Measurements from ENCODE around the gene SNN. TPM values are rescaled to one million over a fixed set of nuclear protein-coding genes. Genes with fewer than 3 reads are reported as not detected.
A peak's percentile ranks its signal among the peaks of the same experiment; 100 is the strongest.

The SNN gene
- total RNA-seq, result 10 to 100 TPM; 22.5 to 94.5 (median 78.1) TPM

- peak; percentile 57 to 60 for ATAC-seq
- in situ Hi-C loops (cut with MboI; ENCODE audit: low sequenced_read_pairs in 4 of 4), result no loop called here
- Histone ChIP-seq H3K4me1 (peaks cover 36 to 41% of the 10 kb centered on the region in 2 donors), H3K4me3 (peak within 1 kb of the TSS; percentile 79 to 99 (median 88)), H3K9me3 (no peaks in the 10 kb centered on the region), H3K27ac (peak within 1 kb of the TSS; percentile 91 to 99 (median 97)), H3K36me3 (no peaks in the 10 kb centered on the region), H3K27me3 (no peaks in the 10 kb centered on the region)
- peak; percentile 78 to 88 for DNase-seq
- intact Hi-C loops (cut with DNase I; ENCODE audit: low total_unique reads), result loop anchor here (2.0 to 10.0 kb wide), 4 partner anchors 27 to 247 kb away; partner anchors contain the start of genes GSPT1 and TXNDC11
- TF ChIP-seq, protein P1, sequence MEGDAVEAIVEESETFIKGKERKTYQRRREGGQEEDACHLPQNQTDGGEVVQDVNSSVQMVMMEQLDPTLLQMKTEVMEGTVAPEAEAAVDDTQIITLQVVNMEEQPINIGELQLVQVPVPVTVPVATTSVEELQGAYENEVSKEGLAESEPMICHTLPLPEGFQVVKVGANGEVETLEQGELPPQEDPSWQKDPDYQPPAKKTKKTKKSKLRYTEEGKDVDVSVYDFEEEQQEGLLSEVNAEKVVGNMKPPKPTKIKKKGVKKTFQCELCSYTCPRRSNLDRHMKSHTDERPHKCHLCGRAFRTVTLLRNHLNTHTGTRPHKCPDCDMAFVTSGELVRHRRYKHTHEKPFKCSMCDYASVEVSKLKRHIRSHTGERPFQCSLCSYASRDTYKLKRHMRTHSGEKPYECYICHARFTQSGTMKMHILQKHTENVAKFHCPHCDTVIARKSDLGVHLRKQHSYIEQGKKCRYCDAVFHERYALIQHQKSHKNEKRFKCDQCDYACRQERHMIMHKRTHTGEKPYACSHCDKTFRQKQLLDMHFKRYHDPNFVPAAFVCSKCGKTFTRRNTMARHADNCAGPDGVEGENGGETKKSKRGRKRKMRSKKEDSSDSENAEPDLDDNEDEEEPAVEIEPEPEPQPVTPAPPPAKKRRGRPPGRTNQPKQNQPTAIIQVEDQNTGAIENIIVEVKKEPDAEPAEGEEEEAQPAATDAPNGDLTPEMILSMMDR (IDR thresholded peaks at IDR 0.05 in 4 of 5, conservative IDR thresholded peaks at IDR 0.05 in 1 of 5), result no peak
- peak; percentile 67 to 73 for TF ChIP-seq POLR2A (IDR thresholded peaks at IDR 0.05)
Measured at GRCh38 chr16:11667824-11668622, at the start of gene SNN. TSS of gene SNN (plus strand) at chr16:11668455. CDS start at chr16:11676060, 7,605 bp downstream.

- no peaks in the 10 kb centered on the region for H3K27me3 ChIP-seq
- H3K4me3 ChIP-seq, result no peak overlapping the region
- no peaks in the 10 kb centered on the region for H3K36me3 ChIP-seq
- no peak for TF ChIP-seq POLR2A (IDR thresholded peaks at IDR 0.05)
- TF ChIP-seq, protein P1 (IDR thresholded peaks at IDR 0.05 in 4 of 5, conservative IDR thresholded peaks at IDR 0.05 in 1 of 5), result no peak
- H3K9me3 ChIP-seq, result no peaks in the 10 kb centered on the region
- in situ Hi-C loops (cut with MboI; ENCODE audit: low sequenced_read_pairs in 4 of 4), result no loop called here
- peaks cover 0 to 3% of the 10 kb centered on the region in 2 donors for H3K4me1 ChIP-seq
- ATAC-seq, result peak in 1 of 2 donors; percentile 52
- intact Hi-C loops (cut with DNase I; ENCODE audit: low total_unique reads), result no loop called here
- DNase-seq, result peak in 1 of 2 donors; percentile 48
- no peak overlapping the region for H3K27ac ChIP-seq
Measured at GRCh38 chr16:11619327-11619851, 48.9 kb upstream of the SNN start.

DNA sequence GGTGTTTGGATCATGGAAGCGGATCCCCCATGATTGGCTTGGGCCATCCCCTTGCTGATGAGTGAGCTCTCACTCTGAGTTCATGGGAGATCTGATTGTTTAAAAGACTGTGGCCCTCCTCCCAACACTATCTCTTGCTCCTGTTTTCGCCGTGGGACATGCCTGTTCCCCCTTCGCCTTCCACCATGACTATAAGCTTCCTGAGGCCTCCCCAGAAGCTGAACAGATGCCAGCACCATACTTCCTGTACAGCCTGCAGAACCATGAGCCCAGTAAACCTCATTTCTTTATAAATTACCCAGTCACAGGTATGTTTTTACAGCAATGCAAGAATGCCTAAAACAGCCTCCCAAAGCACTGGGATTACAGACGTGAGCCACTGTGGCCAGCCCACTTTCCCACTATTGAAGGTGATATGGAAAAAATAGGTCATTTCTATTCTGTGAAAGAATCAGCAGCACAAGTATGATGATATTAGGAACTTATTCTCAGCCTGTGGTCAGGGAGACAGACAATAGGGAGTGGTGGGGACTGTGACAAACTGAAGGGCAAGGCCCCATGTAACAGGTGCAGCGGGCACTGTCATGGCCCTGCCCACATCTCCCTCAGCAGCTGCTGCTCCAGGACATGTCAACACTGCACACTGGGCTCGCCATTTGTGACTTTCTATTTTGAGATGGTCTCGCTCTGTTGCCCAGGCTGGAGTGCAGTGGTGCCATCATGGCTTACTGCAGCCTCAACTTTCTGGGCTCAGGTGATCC is 47.8 kb upstream of the SNN start:
- TF ChIP-seq, protein P1 (IDR thresholded peaks at IDR 0.05 in 4 of 5, conservative IDR thresholded peaks at IDR 0.05 in 1 of 5), result no peak
- no peak for TF ChIP-seq POLR2A (IDR thresholded peaks at IDR 0.05)
- H3K27ac ChIP-seq, result no peak overlapping the region
- in situ Hi-C loops (cut with MboI; ENCODE audit: low sequenced_read_pairs in 4 of 4), result no loop called here
- no peak overlapping the region for H3K4me3 ChIP-seq
- DNase-seq, result no peak
- peaks cover 0 to 3% of the 10 kb centered on the region in 2 donors for H3K4me1 ChIP-seq
- intact Hi-C loops (cut with DNase I; ENCODE audit: low total_unique reads), result no loop called here
- ATAC-seq, result no peak
- no peaks in the 10 kb centered on the region for H3K36me3 ChIP-seq
- H3K27me3 ChIP-seq, result no peaks in the 10 kb centered on the region
- no peaks in the 10 kb centered on the region for H3K9me3 ChIP-seq

- DNase-seq (no peak), ATAC-seq (no peak)
- Histone ChIP-seq H3K27ac (no peak overlapping the region), H3K36me3 (no peaks in the 10 kb centered on the region), H3K4me3 (no peak overlapping the region), H3K9me3 (no peaks in the 10 kb centered on the region), H3K27me3 (no peaks in the 10 kb centered on the region), H3K4me1 (peaks cover 0 to 3% of the 10 kb centered on the region in 2 donors)
- in situ Hi-C loops (cut with MboI; ENCODE audit: low sequenced_read_pairs in 4 of 4), result no loop called here
- intact Hi-C loops (cut with DNase I; ENCODE audit: low total_unique reads), result no loop called here
- no peak for TF ChIP-seq POLR2A (IDR thresholded peaks at IDR 0.05)
- TF ChIP-seq, protein P1 (IDR thresholded peaks at IDR 0.05 in 4 of 5, conservative IDR thresholded peaks at IDR 0.05 in 1 of 5), result no peak
Measured at GRCh38 chr16:11621539-11621919, 46.7 kb upstream of the SNN start.
